GM10248 (cell line): ENCODE results near the gene RHOBTB1.
"Not testable (repeated sequence)": the region's sequence is repeated elsewhere in the genome, so short reads cannot be mapped to it uniquely, and the experiment has no call there.

Source experiments
- CTCF ChIA-PET: fragments of 300-600 bp; sonication (Branson Sonifier 250); formaldehyde crosslinking; extraction: SDS; loops from one replicate; lab custom pipeline; 2021; ENCODE audit warnings: antibody characterized with exemption; lab: Yijun Ruan, JAX
- POLR2A ChIA-PET: fragments of 350-650 bp; sonication (Branson Sonifier 250); formaldehyde crosslinking; extraction: SDS; loops from one replicate; lab custom pipeline; 2020; ENCODE audit warnings: antibody characterized with exemption; lab: Yijun Ruan, JAX
- DNase-seq: peaks from one replicate; pipeline ENCODE4 v3.0.0; 2012; ENCODE audit errors: extremely low spot score
- CTCF ChIP-seq: IDR thresholded peaks from 2 replicates; pipeline ENCODE4 v1.5.1; 2012; ENCODE audit warnings: mild to moderate bottlenecking, low read depth; ENCODE audit errors: extremely low read depth, missing control alignments, control extremely low read depth

The RHOBTB1 gene

GRCh38 chr10:60846173-60846572, 97.8 kb downstream of the RHOBTB1 start:
- ChIA-PET CTCF (interaction anchor here (1.1 to 1.3 kb wide), 3 partner anchors 9 to 114 kb away, joined by 3 read pairs; no protein-coding TSS in a partner anchor), POLR2A (no interaction called here)
- DNase-seq = no peak
- no peak for TF ChIP-seq CTCF

- DNase-seq = no peak
- ChIA-PET CTCF (no interaction called here), POLR2A (no interaction called here)
- TF ChIP-seq CTCF = no peak
Measured at GRCh38 chr10:60845038-60845437, 98.9 kb downstream of the RHOBTB1 start.

GRCh38 chr10:60842694-60843093, 101.3 kb downstream of the RHOBTB1 start:
- ChIA-PET CTCF (interaction anchor here (0.9 kb wide), 1 partner anchor 10 kb away, joined by 3 read pairs; no protein-coding TSS in a partner anchor), POLR2A (no interaction called here)
- no peak for TF ChIP-seq CTCF
- no peak for DNase-seq

GRCh38 chr10:60841227-60841626, 102.8 kb downstream of the RHOBTB1 start:
- POLR2A ChIA-PET, CTCF ChIA-PET, DNase-seq: not testable (repeated sequence)

- TF ChIP-seq CTCF = no peak
- ChIA-PET CTCF (no interaction called here), POLR2A (no interaction called here)
- DNase-seq = no peak
Measured at GRCh38 chr10:60835049-60835448, 108.9 kb downstream of the RHOBTB1 start.

- TF ChIP-seq CTCF = no peak
- POLR2A ChIA-PET = no interaction called here
- CTCF ChIA-PET = interaction anchor here (1.2 kb wide), 1 partner anchor 9 kb away, joined by 4 read pairs; no protein-coding TSS in a partner anchor
- no peak for DNase-seq
Measured at GRCh38 chr10:60834401-60834800, 109.6 kb downstream of the RHOBTB1 start.

GRCh38 chr10:60832136-60832535, 111.8 kb downstream of the RHOBTB1 start:
- CTCF ChIA-PET = interaction anchor here (1.5 kb wide), 1 partner anchor 11 kb away, joined by 3 read pairs; no protein-coding TSS in a partner anchor
- DNase-seq, POLR2A ChIA-PET: not testable (repeated sequence)

GRCh38 chr10:60828489-60828852, 115.5 kb downstream of the RHOBTB1 start:
- no peak for TF ChIP-seq CTCF
- DNase-seq = no peak
- POLR2A ChIA-PET = no interaction called here
- CTCF ChIA-PET = interaction anchor here (0.7 to 2.0 kb wide), 2 partner anchors 8 to 12 kb away, joined by 3 to 7 read pairs; no protein-coding TSS in a partner anchor
